Measurements from ENCODE around the gene DPCD. TPM values are rescaled to one million over a fixed set of nuclear protein-coding genes. Genes with fewer than 3 reads are reported as not detected.

DPCD gene
- polyA plus RNA-seq, 1 donor from 2014 or later = 234 TPM

DNA sequence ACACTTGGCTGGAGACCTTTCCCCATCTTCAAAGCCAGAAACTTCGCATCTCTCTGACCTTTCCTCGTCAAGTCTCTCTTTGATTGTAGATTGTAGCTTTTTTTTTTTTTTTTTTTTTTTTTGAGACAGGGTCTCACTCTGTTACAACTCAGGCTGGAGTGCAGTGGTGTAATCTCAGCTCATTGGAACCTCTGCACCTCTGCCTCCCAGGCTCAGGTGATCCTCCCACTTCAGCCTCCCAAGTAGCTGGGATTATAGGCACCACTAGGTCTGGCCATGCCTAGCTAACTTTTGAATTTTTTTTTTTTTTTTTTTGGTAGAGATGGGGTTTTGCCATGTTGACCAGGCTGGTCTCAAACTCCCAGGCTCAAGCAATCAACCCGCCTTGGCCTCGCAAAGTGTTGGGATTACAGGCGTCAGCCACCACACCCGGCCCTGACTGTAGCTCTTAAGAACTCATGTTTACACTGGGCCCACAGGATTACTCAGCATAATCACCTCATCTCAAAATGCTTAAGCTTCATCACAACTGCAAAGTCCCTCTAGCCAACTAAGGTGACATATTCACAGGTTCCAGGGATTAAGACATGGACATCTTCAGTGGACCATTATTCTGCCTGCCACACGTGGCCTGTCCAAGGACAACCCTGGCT, 11.8 kb upstream of the DPCD start:
- Histone ChIP-seq H4K20me1 (ENCODE audit: insufficient read depth) (no peaks in the 10 kb centered on the region), H3K4me2 (ENCODE audit: low read length) (no peak overlapping the region), H2AFZ (ENCODE audit: low read depth, low read length) (no peak overlapping the region), H3K79me2 (replicated peaks; ENCODE audit: insufficient read depth, low read length) (no peaks in the 10 kb centered on the region), H3K27ac (ENCODE audit: low read length) (no peak overlapping the region), H3K9me3 (ENCODE audit: low read length) (no peaks in the 10 kb centered on the region), H3K9ac (ENCODE audit: low read length) (no peak overlapping the region), H3K9me2 (ENCODE audit: insufficient read depth, low read length) (no peaks in the 10 kb centered on the region), H3K27me3 (ENCODE audit: insufficient read depth, low read depth, low read length) (no peaks in the 10 kb centered on the region), H3F3A (ENCODE audit: insufficient read depth, low read length, poor library complexity, severe bottlenecking) (no peaks in the 10 kb centered on the region), H3K4me3 (ENCODE audit: low read length) (no peak overlapping the region), H3K36me3 (ENCODE audit: insufficient read depth, low read length) (no peaks in the 10 kb centered on the region)
- TF ChIP-seq EP300 (conservative IDR thresholded peaks at IDR 0.05; ENCODE audit: poor library complexity, severe bottlenecking) = no peak
- no peak for TF ChIP-seq EZH2 (IDR thresholded peaks at IDR 0.05; ENCODE audit: borderline replicate concordance, insufficient read depth, low read length, poor library complexity, severe bottlenecking)
- TF ChIP-seq, protein P1, sequence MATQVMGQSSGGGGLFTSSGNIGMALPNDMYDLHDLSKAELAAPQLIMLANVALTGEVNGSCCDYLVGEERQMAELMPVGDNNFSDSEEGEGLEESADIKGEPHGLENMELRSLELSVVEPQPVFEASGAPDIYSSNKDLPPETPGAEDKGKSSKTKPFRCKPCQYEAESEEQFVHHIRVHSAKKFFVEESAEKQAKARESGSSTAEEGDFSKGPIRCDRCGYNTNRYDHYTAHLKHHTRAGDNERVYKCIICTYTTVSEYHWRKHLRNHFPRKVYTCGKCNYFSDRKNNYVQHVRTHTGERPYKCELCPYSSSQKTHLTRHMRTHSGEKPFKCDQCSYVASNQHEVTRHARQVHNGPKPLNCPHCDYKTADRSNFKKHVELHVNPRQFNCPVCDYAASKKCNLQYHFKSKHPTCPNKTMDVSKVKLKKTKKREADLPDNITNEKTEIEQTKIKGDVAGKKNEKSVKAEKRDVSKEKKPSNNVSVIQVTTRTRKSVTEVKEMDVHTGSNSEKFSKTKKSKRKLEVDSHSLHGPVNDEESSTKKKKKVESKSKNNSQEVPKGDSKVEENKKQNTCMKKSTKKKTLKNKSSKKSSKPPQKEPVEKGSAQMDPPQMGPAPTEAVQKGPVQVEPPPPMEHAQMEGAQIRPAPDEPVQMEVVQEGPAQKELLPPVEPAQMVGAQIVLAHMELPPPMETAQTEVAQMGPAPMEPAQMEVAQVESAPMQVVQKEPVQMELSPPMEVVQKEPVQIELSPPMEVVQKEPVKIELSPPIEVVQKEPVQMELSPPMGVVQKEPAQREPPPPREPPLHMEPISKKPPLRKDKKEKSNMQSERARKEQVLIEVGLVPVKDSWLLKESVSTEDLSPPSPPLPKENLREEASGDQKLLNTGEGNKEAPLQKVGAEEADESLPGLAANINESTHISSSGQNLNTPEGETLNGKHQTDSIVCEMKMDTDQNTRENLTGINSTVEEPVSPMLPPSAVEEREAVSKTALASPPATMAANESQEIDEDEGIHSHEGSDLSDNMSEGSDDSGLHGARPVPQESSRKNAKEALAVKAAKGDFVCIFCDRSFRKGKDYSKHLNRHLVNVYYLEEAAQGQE (IDR thresholded peaks at IDR 0.05; ENCODE audit: borderline replicate concordance) = no peak
- TF ChIP-seq CTCF (IDR thresholded peaks at IDR 0.05; ENCODE audit: poor library complexity, severe bottlenecking) = no peak
- no peak for TF ChIP-seq SMC3 (conservative IDR thresholded peaks at IDR 0.05; ENCODE audit: poor library complexity)
- TF ChIP-seq POLR2AphosphoS5 (IDR thresholded peaks at IDR 0.05) = no peak
- TF ChIP-seq MXI1 (conservative IDR thresholded peaks at IDR 0.05; ENCODE audit: poor library complexity, severe bottlenecking) = no peak
- no peak for TF ChIP-seq RAD21 (conservative IDR thresholded peaks at IDR 0.05)
- no peak for TF ChIP-seq TAF1 (IDR thresholded peaks at IDR 0.05; ENCODE audit: low read depth)

DNA sequence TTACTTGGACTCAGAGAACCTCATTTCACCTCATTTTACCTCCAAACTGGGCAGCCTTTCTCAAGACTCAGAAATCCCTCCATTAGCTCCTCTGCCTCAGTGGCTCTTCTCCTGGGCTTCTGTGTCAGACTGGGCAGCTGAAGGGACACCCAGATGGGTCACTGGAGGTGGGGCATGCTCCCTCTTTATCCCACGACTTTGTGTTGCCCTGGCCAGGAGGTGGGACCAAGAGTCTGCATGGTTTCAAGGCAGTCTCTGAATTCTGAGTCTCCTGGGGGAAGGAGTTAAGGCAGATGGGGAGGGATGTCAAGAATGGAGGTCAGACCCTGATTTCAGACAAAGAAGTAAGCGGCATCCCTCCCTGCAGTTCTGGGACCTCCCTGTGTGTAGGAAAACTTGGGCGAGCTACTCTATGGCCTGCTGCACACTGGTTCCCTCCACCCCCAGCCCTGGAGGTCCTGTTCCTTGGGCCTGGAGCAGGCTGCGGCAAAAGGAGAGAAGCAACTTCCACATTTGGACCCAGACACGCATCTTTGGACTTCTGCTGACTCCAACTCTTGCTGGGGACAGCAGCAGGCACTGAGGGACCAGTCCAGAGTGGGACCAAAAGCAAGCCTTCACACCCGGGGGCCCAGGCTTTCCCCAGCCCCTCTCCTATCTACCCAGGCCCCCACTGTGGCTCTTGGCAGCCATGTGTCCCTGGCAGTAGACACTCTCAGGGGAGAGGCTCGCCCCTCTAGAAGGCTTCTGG, 10.8 kb upstream of the DPCD start:
- no peaks in the 10 kb centered on the region for H3K9me2 ChIP-seq (ENCODE audit: insufficient read depth, low read length)
- no peaks in the 10 kb centered on the region for H4K20me1 ChIP-seq (ENCODE audit: insufficient read depth)
- H3K36me3 ChIP-seq (ENCODE audit: insufficient read depth, low read length) = no peaks in the 10 kb centered on the region
- no peak overlapping the region for H3K4me2 ChIP-seq (ENCODE audit: low read length)
- no peak overlapping the region for H3K4me3 ChIP-seq (ENCODE audit: low read length)
- no peaks in the 10 kb centered on the region for H3K9me3 ChIP-seq (ENCODE audit: low read length)
- no peaks in the 10 kb centered on the region for H3K79me2 ChIP-seq (replicated peaks; ENCODE audit: insufficient read depth, low read length)
- no peak overlapping the region for H3K9ac ChIP-seq (ENCODE audit: low read length)
- no peaks in the 10 kb centered on the region for H3F3A ChIP-seq (ENCODE audit: insufficient read depth, low read length, poor library complexity, severe bottlenecking)
- H3K27ac ChIP-seq (ENCODE audit: low read length) = no peak overlapping the region
- no peak overlapping the region for H2AFZ ChIP-seq (ENCODE audit: low read depth, low read length)
- H3K27me3 ChIP-seq (ENCODE audit: insufficient read depth, low read depth, low read length) = no peaks in the 10 kb centered on the region
- TF ChIP-seq EP300 (conservative IDR thresholded peaks at IDR 0.05; ENCODE audit: poor library complexity, severe bottlenecking) = no peak
- TF ChIP-seq, protein P1 (IDR thresholded peaks at IDR 0.05; ENCODE audit: borderline replicate concordance) = no peak
- no peak for TF ChIP-seq CTCF (IDR thresholded peaks at IDR 0.05; ENCODE audit: poor library complexity, severe bottlenecking)
- no peak for TF ChIP-seq POLR2AphosphoS5 (IDR thresholded peaks at IDR 0.05)
- no peak for TF ChIP-seq TAF1 (IDR thresholded peaks at IDR 0.05; ENCODE audit: low read depth)
- TF ChIP-seq EZH2 (IDR thresholded peaks at IDR 0.05; ENCODE audit: borderline replicate concordance, insufficient read depth, low read length, poor library complexity, severe bottlenecking) = no peak
- TF ChIP-seq MXI1 (conservative IDR thresholded peaks at IDR 0.05; ENCODE audit: poor library complexity, severe bottlenecking) = no peak
- no peak for TF ChIP-seq RAD21 (conservative IDR thresholded peaks at IDR 0.05)
- TF ChIP-seq SMC3 (conservative IDR thresholded peaks at IDR 0.05; ENCODE audit: poor library complexity) = no peak

Data from neural cell (in vitro differentiated cells).